Measurements from ENCODE around the gene MAN1C1. TPM values are rescaled to one million over a fixed set of nuclear protein-coding genes. Genes with fewer than 3 reads are reported as not detected.

MAN1C1 gene
- total RNA-seq, 1 donor from 2014 or later = 6.8 TPM

DNA sequence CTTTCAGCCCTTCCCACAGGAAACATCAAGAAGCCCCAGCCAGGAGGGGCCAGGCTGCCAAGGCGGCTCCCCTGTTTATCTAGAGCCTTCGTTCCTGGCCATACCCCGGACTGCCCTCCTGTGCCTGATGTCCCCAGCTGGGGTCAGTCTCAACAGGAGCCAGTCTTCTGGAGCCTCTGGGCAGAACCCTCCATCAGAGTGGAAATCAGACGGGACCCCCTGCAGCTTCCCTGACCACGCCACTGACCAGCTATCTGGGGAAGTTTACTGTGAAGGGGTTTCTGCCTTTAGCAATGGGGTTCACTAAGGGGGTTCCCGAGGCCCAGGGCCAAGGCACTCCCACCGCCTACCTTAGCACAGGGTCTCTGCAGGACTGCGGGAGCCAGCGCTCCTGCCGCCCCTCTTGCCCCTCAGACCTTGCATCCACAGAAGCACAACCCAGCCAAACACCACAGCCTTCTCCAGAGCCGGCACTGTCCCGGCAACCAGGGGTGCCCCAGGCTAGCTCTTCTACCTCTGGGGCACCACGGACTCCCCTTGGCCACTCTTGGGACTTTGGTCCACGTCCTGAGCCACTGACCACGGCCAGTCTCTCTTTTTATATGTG is 199.6 kb downstream of the MAN1C1 start:
- Histone ChIP-seq H3F3A (ENCODE audit: low read depth) (peaks cover 25% of the 10 kb centered on the region), H4K20me1 (ENCODE audit: low read depth) (peaks cover 10% of the 10 kb centered on the region), H3K4me1 (peaks cover 10% of the 10 kb centered on the region), H3K4me3 (no peak overlapping the region), H2AFZ (replicated peaks) (no peak overlapping the region), H3K79me2 (ENCODE audit: low read depth) (peaks cover 13% of the 10 kb centered on the region), H3K36me3 (no peaks in the 10 kb centered on the region), H3K9me3 (ENCODE audit: low read depth) (no peaks in the 10 kb centered on the region), H3K4me2 (no peak overlapping the region), H3K27ac (no peak overlapping the region), H3K27me3 (peaks cover 5% of the 10 kb centered on the region), H3K9ac (no peak overlapping the region)
- H3K27me3 Mint-ChIP-seq (ENCODE audit: insufficient read depth, low read depth) = peaks cover 11% of the 10 kb centered on the region
- H3K9me3 Mint-ChIP-seq = no peaks in the 10 kb centered on the region
- peaks cover 22% of the 10 kb centered on the region for H3K4me1 Mint-ChIP-seq
- no peak for TF ChIP-seq CTCF (IDR thresholded peaks at IDR 0.05)
- no peak for TF ChIP-seq EZH2phosphoT487 (IDR thresholded peaks at IDR 0.05)
- TF ChIP-seq EZH2 (IDR thresholded peaks at IDR 0.05) = no peak
- H3K27ac Mint-ChIP-seq = no peak overlapping the region
- DNase-seq (ENCODE audit: low spot score) = no peak
- peaks cover 12% of the 10 kb centered on the region for H3K36me3 Mint-ChIP-seq
- no peak overlapping the region for H3K4me3 Mint-ChIP-seq

DNA sequence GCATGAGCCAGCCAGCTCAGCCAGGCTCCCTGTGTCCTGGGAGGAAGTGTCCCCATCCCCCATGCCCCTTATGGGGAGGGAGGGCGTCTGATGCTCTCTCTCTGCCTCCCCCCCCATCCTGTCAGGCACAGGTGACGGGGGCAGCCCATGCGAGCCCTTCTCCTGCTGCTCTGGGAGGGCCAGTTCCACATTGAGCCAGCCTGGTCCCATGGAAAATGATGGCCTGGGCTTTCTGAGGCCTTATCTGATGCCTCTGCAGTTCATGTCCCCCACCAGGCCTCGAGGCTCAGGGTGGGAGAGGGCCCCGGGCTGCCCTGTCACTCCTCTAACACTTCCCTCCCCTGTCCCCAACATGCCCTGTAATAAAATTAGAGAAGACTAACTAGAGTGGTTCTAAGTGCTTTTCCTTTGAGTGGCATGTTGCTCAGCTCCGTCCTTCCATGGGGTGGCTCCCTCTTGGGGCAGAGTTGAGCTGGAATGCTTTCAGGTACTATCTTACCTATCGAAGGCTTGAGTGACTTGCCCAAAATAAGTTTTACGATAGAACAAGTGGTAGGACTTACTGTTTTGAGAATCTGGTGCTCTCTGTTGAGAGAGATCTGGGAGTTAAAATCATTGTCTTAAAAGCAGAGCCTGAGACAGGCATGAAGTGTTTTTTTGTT is 201.4 kb downstream of the MAN1C1 start:
- H3K27ac ChIP-seq = no peak overlapping the region
- Mint-ChIP-seq H3K27me3 (ENCODE audit: insufficient read depth, low read depth) (peaks cover 14% of the 10 kb centered on the region), H3K4me3 (peak overlapping the region; percentile 99)

GRCh38 chr1:25818569-25818968 is 202.0 kb downstream of the MAN1C1 start:
- Mint-ChIP-seq H3K27me3 (ENCODE audit: insufficient read depth, low read depth) (peaks cover 11% of the 10 kb centered on the region), H3K36me3 (peaks cover 6% of the 10 kb centered on the region), H3K27ac (peak overlapping the region; percentile 97), H3K9me3 (no peaks in the 10 kb centered on the region), H3K4me3 (peak overlapping the region; percentile 99), H3K4me1 (peaks cover 29% of the 10 kb centered on the region)
- DNase-seq (ENCODE audit: low spot score) = no peak
- Histone ChIP-seq H3K36me3 (no peaks in the 10 kb centered on the region), H3K9ac (no peak overlapping the region), H3K27me3 (peaks cover 5% of the 10 kb centered on the region), H3K27ac (no peak overlapping the region), H3K4me2 (peak overlapping the region; percentile 88), H3K9me3 (ENCODE audit: low read depth) (no peaks in the 10 kb centered on the region), H2AFZ (replicated peaks) (no peak overlapping the region), H3K4me3 (peak overlapping the region; percentile 75), H4K20me1 (ENCODE audit: low read depth) (peaks cover 18% of the 10 kb centered on the region), H3K79me2 (ENCODE audit: low read depth) (peaks cover 25% of the 10 kb centered on the region), H3F3A (ENCODE audit: low read depth) (peaks cover 25% of the 10 kb centered on the region), H3K4me1 (peaks cover 10% of the 10 kb centered on the region)
- TF ChIP-seq EZH2 (IDR thresholded peaks at IDR 0.05) (no peak), CTCF (IDR thresholded peaks at IDR 0.05) (no peak), EZH2phosphoT487 (IDR thresholded peaks at IDR 0.05) (no peak)

More for the DNA sequence above, 201.4 kb downstream of the MAN1C1 start:
- Histone ChIP-seq H2AFZ (replicated peaks) (no peak overlapping the region), H3K4me2 (peak overlapping the region; percentile 88), H3K9me3 (ENCODE audit: low read depth) (no peaks in the 10 kb centered on the region), H3K4me1 (peaks cover 10% of the 10 kb centered on the region), H3F3A (ENCODE audit: low read depth) (peaks cover 25% of the 10 kb centered on the region), H3K4me3 (no peak overlapping the region), H3K79me2 (ENCODE audit: low read depth) (peaks cover 25% of the 10 kb centered on the region), H3K27me3 (peaks cover 5% of the 10 kb centered on the region), H3K36me3 (no peaks in the 10 kb centered on the region), H4K20me1 (ENCODE audit: low read depth) (peaks cover 18% of the 10 kb centered on the region), H3K9ac (no peak overlapping the region)
- Mint-ChIP-seq H3K27ac (peak overlapping the region; percentile 72), H3K4me1 (peaks cover 29% of the 10 kb centered on the region), H3K36me3 (peaks cover 8% of the 10 kb centered on the region), H3K9me3 (no peaks in the 10 kb centered on the region)
- no peak for DNase-seq (ENCODE audit: low spot score)
- TF ChIP-seq EZH2 (IDR thresholded peaks at IDR 0.05) (no peak), CTCF (IDR thresholded peaks at IDR 0.05) (peak; percentile 34)

Measured in neural progenitor cell (in vitro differentiated cells).